GOT3 (cell line): ENCODE data around the gene WDR37.

ENCODE experiments used
- DNase-seq: peaks from one replicate; lab custom pipeline; 2025; ENCODE audit warnings: mixed read lengths; lab: John Stamatoyannopoulos, UW

Gene WDR37

GRCh38 chr10:1074052-1074747, 18.0 kb downstream of the WDR37 start:
- DNase-seq = no peak

GRCh38 chr10:1074748-1075308, 18.6 kb downstream of the WDR37 start:
- DNase-seq = no peak

- no peak for DNase-seq
Measured at GRCh38 chr10:1078668-1079067, 22.5 kb downstream of the WDR37 start.

- no peak for DNase-seq
Measured at GRCh38 chr10:1083581-1083980, 27.4 kb downstream of the WDR37 start.

- DNase-seq = no peak
Measured at GRCh38 chr10:1084011-1084950, 28.1 kb downstream of the WDR37 start.

GRCh38 chr10:1085258-1085657, 29.1 kb downstream of the WDR37 start:
- no peak for DNase-seq

- no peak for DNase-seq
Measured at GRCh38 chr10:1086787-1087186, 30.6 kb downstream of the WDR37 start.

GRCh38 chr10:1089017-1089689, 33.0 kb downstream of the WDR37 start:
- DNase-seq = no peak

GRCh38 chr10:1090696-1091095, 34.5 kb downstream of the WDR37 start:
- no peak for DNase-seq

- no peak for DNase-seq
Measured at GRCh38 chr10:1093696-1094095, 37.5 kb downstream of the WDR37 start.

GRCh38 chr10:1094112-1095057, 38.2 kb downstream of the WDR37 start:
- DNase-seq = no peak

GRCh38 chr10:1095498-1095897, 39.3 kb downstream of the WDR37 start:
- DNase-seq = no peak

GRCh38 chr10:1096287-1096889, 40.2 kb downstream of the WDR37 start:
- no peak for DNase-seq

GRCh38 chr10:1097436-1097835, 41.3 kb downstream of the WDR37 start:
- no peak for DNase-seq

- DNase-seq = no peak
Measured at GRCh38 chr10:1100143-1100542, 44.0 kb downstream of the WDR37 start.

GRCh38 chr10:1100691-1101368, 44.6 kb downstream of the WDR37 start:
- DNase-seq = no peak

GRCh38 chr10:1101946-1102345, 45.8 kb downstream of the WDR37 start:
- no peak for DNase-seq

- DNase-seq = no peak
Measured at GRCh38 chr10:1102416-1102815, 46.2 kb downstream of the WDR37 start.

GRCh38 chr10:1102831-1103230, 46.6 kb downstream of the WDR37 start:
- no peak for DNase-seq

GRCh38 chr10:1103551-1103950, 47.4 kb downstream of the WDR37 start:
- no peak for DNase-seq
